Measurements from ENCODE around the gene CHD3. TPM values are rescaled to one million over a fixed set of nuclear protein-coding genes. Genes with fewer than 3 reads are reported as not detected.

CHD3 gene
- polyA plus RNA-seq, 1 of the 3 experiments (the other 2 are of a cell fraction), result 56.2 TPM

GRCh38 chr17:7842380-7843256 is 46.0 kb upstream of the CHD3 start:
- H3K36me3 ChIP-seq (replicated peaks in 1 of 2; ENCODE audit: control insufficient read depth in 1 of 2, insufficient read depth in 2 of 2, low read length in 1 of 2), result peaks cover 8 to 29% of the 10 kb centered on the region in 2 experiments
- peak overlapping the region; percentile 66 to 67 for H3K4me3 ChIP-seq (ENCODE audit: low read depth in 2 of 2, low read length in 1 of 2)
- H3K9me2 ChIP-seq, result no peaks in the 10 kb centered on the region
- WGBS (ENCODE audit: low lambda C conversion rate), result under 1% methylated on average over 34 of the region's 47 CpGs
- peaks cover 37% of the 10 kb centered on the region for H3F3A ChIP-seq (replicated peaks; ENCODE audit: insufficient read depth)
- ChIA-PET POLR2A (interaction anchor here (0.7 to 2.2 kb wide), 5 partner anchors 9 to 155 kb away, joined by 3 to 9 read pairs (median 4); partner anchors contain the start of genes CHD3, CYB5D1, KDM6B and NAA38), CTCF (interaction anchor here (0.6 to 4.1 kb wide), 8 partner anchors 8 to 99 kb away, joined by 3 to 37 read pairs (median 4); partner anchors contain the start of genes KDM6B and NAA38)
- H3K9ac ChIP-seq, result peak overlapping the region; percentile 99
- H3K79me2 ChIP-seq (ENCODE audit: insufficient read depth), result peaks cover 64% of the 10 kb centered on the region
- peak overlapping the region; percentile 92 for H3K4me2 ChIP-seq
- no peak overlapping the region for H2AFZ ChIP-seq (ENCODE audit: low read depth)
- no peak for DNase-seq
- H3K27ac ChIP-seq (ENCODE audit: low read depth in 2 of 2, low read length in 1 of 2), result peak overlapping the region; percentile 95 to 100
- H3K9me3 ChIP-seq, result no peaks in the 10 kb centered on the region
- peaks cover 46% of the 10 kb centered on the region for H4K20me1 ChIP-seq (ENCODE audit: insufficient read depth)
- H3K27me3 ChIP-seq (ENCODE audit: insufficient read depth), result no peaks in the 10 kb centered on the region
- TF ChIP-seq FOXM1 (IDR thresholded peaks at IDR 0.05; ENCODE audit: low read depth), result no peak
- TF ChIP-seq FOSL2 (IDR thresholded peaks at IDR 0.05; ENCODE audit: borderline replicate concordance, low read depth), result peak; percentile 89
- TF ChIP-seq TAF1 (IDR thresholded peaks at IDR 0.05; ENCODE audit: borderline replicate concordance, low read depth, low read length), result no peak
- 0 out of 2 replicates have a peak, but pooled peaks have one; percentile 2 for TF ChIP-seq MAX (IDR thresholded peaks at IDR 0.05; ENCODE audit: low read depth)
- TF ChIP-seq, protein P1, sequence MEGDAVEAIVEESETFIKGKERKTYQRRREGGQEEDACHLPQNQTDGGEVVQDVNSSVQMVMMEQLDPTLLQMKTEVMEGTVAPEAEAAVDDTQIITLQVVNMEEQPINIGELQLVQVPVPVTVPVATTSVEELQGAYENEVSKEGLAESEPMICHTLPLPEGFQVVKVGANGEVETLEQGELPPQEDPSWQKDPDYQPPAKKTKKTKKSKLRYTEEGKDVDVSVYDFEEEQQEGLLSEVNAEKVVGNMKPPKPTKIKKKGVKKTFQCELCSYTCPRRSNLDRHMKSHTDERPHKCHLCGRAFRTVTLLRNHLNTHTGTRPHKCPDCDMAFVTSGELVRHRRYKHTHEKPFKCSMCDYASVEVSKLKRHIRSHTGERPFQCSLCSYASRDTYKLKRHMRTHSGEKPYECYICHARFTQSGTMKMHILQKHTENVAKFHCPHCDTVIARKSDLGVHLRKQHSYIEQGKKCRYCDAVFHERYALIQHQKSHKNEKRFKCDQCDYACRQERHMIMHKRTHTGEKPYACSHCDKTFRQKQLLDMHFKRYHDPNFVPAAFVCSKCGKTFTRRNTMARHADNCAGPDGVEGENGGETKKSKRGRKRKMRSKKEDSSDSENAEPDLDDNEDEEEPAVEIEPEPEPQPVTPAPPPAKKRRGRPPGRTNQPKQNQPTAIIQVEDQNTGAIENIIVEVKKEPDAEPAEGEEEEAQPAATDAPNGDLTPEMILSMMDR (IDR thresholded peaks at IDR 0.05), result no peak
- TF ChIP-seq, protein P2, sequence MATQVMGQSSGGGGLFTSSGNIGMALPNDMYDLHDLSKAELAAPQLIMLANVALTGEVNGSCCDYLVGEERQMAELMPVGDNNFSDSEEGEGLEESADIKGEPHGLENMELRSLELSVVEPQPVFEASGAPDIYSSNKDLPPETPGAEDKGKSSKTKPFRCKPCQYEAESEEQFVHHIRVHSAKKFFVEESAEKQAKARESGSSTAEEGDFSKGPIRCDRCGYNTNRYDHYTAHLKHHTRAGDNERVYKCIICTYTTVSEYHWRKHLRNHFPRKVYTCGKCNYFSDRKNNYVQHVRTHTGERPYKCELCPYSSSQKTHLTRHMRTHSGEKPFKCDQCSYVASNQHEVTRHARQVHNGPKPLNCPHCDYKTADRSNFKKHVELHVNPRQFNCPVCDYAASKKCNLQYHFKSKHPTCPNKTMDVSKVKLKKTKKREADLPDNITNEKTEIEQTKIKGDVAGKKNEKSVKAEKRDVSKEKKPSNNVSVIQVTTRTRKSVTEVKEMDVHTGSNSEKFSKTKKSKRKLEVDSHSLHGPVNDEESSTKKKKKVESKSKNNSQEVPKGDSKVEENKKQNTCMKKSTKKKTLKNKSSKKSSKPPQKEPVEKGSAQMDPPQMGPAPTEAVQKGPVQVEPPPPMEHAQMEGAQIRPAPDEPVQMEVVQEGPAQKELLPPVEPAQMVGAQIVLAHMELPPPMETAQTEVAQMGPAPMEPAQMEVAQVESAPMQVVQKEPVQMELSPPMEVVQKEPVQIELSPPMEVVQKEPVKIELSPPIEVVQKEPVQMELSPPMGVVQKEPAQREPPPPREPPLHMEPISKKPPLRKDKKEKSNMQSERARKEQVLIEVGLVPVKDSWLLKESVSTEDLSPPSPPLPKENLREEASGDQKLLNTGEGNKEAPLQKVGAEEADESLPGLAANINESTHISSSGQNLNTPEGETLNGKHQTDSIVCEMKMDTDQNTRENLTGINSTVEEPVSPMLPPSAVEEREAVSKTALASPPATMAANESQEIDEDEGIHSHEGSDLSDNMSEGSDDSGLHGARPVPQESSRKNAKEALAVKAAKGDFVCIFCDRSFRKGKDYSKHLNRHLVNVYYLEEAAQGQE (IDR thresholded peaks at IDR 0.05; ENCODE audit: low read depth, low read length), result no peak
- TF ChIP-seq JUND (IDR thresholded peaks at IDR 0.05), result peak; percentile 90
- no peak for TF ChIP-seq EZH2phosphoT487 (IDR thresholded peaks at IDR 0.05; ENCODE audit: borderline replicate concordance, low read depth)
- TF ChIP-seq CHD2 (IDR thresholded peaks at IDR 0.05; ENCODE audit: low read length, partially characterized antibody), result no peak
- TF ChIP-seq POLR2AphosphoS5 (IDR thresholded peaks at IDR 0.05; ENCODE audit: low read depth, low read length), result no peak; the same call in 1 of the 2 replicates
- TF ChIP-seq RCOR1 (IDR thresholded peaks at IDR 0.05; ENCODE audit: low read length), result no peak
- no peak for TF ChIP-seq GATA2 (CRISPR knock-in tag; IDR thresholded peaks at IDR 0.05)
- no peak for TF ChIP-seq RFX5 (IDR thresholded peaks at IDR 0.05; ENCODE audit: low read length)
- peak; percentile 9; the same call in 1 of the 2 replicates for TF ChIP-seq ELF1 (IDR thresholded peaks at IDR 0.05)
- peak; percentile 29; the same call in 1 of the 2 replicates for TF ChIP-seq GABPA (IDR thresholded peaks at IDR 0.05; ENCODE audit: low read depth)
- peak; percentile 62; the same call in 1 of the 2 replicates for TF ChIP-seq RXRA (IDR thresholded peaks at IDR 0.05; ENCODE audit: borderline replicate concordance, low read depth)
- TF ChIP-seq EP300 (IDR thresholded peaks at IDR 0.05; ENCODE audit: borderline replicate concordance in 1 of 2, low read depth in 1 of 2, low read length in 1 of 2), result peak in 1 of 2 experiments; percentile 27; a peak in 1 of 4 replicates
- 0 out of 2 replicates have a peak, but pooled peaks have one; percentile 56 for TF ChIP-seq TEAD4 (IDR thresholded peaks at IDR 0.05; ENCODE audit: borderline replicate concordance, insufficient read depth)
- peak; percentile 21; the same call in 1 of the 2 replicates for TF ChIP-seq TCF12 (IDR thresholded peaks at IDR 0.05)
- TF ChIP-seq PBX3 (IDR thresholded peaks at IDR 0.05), result no peak
- H3K4me1 ChIP-seq (ENCODE audit: control insufficient read depth in 1 of 2, insufficient read depth in 2 of 2, low read depth in 1 of 2, low read length in 1 of 2), result peaks cover 36 to 43% of the 10 kb centered on the region in 2 experiments

Measured in SK-N-SH (cell line).